Loucy (cell line): ENCODE results near the gene NES.

Experiments
- EZH2phosphoT487 ChIP-seq: fragments of 200-600 bp; IDR thresholded peaks from 2 replicates; pipeline ENCODE4 v1.6.1; 2018; ENCODE audit warnings: antibody characterized with exemption, mild to moderate bottlenecking, moderate library complexity, borderline replicate concordance
- TF ChIP-seq, protein P1 (sequence below): fragments of 200-600 bp; sonication (generic); conservative IDR thresholded peaks from 2 replicates; pipeline ENCODE4 v1.5.1; 2014; ENCODE audit warnings: mild to moderate bottlenecking, antibody characterized with exemption, low read length

DNA sequence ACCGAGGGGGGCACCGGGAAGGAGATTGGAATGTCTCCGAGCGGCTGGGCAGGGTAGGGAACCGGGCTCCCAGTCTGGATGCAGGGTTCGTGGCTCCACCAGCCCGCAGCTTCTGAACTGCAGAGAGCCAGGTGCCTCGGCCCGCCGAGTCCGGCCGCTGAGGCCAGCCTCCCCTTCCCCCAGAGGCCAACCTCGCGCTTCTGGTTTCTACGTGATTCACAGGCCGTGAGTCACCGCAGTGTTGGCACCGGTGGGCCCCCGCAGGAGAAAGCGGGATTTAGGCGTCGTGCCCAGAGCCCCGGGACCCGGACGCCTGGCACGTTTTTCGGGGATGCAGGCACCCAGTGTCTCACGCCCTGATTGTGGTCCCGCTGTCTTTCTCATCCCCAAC, 27.7 kb upstream of the NES start:
- TF ChIP-seq, protein P1, sequence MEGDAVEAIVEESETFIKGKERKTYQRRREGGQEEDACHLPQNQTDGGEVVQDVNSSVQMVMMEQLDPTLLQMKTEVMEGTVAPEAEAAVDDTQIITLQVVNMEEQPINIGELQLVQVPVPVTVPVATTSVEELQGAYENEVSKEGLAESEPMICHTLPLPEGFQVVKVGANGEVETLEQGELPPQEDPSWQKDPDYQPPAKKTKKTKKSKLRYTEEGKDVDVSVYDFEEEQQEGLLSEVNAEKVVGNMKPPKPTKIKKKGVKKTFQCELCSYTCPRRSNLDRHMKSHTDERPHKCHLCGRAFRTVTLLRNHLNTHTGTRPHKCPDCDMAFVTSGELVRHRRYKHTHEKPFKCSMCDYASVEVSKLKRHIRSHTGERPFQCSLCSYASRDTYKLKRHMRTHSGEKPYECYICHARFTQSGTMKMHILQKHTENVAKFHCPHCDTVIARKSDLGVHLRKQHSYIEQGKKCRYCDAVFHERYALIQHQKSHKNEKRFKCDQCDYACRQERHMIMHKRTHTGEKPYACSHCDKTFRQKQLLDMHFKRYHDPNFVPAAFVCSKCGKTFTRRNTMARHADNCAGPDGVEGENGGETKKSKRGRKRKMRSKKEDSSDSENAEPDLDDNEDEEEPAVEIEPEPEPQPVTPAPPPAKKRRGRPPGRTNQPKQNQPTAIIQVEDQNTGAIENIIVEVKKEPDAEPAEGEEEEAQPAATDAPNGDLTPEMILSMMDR, result no peak
- no peak for TF ChIP-seq EZH2phosphoT487
